ENCODE measurements around the gene SMIM9.

SMIM9 gene

DNA sequence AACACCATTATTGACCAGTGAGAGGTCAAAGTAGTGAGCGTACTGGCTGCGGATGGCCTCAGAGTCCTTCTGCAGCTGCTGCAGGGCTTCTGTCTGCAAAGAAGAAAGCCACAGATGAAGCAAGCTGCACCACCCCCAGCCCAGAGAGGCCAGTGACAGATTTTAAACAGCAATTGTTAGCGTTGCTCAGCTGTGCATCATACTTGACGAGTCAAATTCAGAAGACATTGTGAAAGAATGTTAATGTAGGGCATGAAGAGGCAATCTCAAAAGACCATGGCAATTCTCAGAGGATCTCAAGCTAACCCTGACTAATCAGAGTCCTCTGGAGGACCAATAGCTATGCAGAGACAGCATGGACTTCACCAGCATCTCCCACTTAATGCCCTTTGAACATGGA lies 55.2 kb downstream of the SMIM9 start:
- no peak for DNase-seq (ENCODE audit: low read depth)
- TF ChIP-seq, protein P1, sequence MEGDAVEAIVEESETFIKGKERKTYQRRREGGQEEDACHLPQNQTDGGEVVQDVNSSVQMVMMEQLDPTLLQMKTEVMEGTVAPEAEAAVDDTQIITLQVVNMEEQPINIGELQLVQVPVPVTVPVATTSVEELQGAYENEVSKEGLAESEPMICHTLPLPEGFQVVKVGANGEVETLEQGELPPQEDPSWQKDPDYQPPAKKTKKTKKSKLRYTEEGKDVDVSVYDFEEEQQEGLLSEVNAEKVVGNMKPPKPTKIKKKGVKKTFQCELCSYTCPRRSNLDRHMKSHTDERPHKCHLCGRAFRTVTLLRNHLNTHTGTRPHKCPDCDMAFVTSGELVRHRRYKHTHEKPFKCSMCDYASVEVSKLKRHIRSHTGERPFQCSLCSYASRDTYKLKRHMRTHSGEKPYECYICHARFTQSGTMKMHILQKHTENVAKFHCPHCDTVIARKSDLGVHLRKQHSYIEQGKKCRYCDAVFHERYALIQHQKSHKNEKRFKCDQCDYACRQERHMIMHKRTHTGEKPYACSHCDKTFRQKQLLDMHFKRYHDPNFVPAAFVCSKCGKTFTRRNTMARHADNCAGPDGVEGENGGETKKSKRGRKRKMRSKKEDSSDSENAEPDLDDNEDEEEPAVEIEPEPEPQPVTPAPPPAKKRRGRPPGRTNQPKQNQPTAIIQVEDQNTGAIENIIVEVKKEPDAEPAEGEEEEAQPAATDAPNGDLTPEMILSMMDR (IDR thresholded peaks at IDR 0.05; ENCODE audit: low read depth, low read length, missing control alignments), result no peak
- in situ Hi-C loops (cut with HindIII; ENCODE audit: low sequenced_read_pairs), result no loop called here

DNA sequence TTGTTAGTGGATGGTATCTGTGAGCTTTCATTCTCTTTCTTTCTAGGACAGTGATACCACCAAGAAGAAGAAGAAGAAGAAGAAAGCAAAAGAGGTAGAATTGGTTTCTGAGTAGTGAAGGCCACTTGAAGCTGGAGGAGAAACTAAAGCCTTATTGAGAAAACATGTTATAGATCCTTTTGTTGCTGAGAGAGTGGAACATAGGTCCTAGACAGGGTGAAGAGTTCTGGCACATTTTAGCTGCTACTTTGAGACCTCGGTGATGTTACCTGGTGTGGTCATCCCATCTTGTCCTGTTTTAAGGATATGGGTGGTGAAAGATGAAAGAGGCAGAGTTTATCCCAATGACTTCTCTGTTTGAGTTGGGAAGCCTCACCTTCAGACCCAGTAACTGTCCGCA lies 57.7 kb downstream of the SMIM9 start:
- TF ChIP-seq, protein P1 (IDR thresholded peaks at IDR 0.05; ENCODE audit: low read depth, low read length, missing control alignments), result no peak
- DNase-seq (ENCODE audit: low read depth), result no peak
- no peak overlapping the region for H3K4me3 ChIP-seq (ENCODE audit: low read depth, low read length)
- in situ Hi-C loops (cut with HindIII; ENCODE audit: low sequenced_read_pairs), result no loop called here

More for the DNA sequence above, 55.2 kb downstream of the SMIM9 start:
- H3K4me3 ChIP-seq (ENCODE audit: low read depth, low read length), result no peak overlapping the region

DNA sequence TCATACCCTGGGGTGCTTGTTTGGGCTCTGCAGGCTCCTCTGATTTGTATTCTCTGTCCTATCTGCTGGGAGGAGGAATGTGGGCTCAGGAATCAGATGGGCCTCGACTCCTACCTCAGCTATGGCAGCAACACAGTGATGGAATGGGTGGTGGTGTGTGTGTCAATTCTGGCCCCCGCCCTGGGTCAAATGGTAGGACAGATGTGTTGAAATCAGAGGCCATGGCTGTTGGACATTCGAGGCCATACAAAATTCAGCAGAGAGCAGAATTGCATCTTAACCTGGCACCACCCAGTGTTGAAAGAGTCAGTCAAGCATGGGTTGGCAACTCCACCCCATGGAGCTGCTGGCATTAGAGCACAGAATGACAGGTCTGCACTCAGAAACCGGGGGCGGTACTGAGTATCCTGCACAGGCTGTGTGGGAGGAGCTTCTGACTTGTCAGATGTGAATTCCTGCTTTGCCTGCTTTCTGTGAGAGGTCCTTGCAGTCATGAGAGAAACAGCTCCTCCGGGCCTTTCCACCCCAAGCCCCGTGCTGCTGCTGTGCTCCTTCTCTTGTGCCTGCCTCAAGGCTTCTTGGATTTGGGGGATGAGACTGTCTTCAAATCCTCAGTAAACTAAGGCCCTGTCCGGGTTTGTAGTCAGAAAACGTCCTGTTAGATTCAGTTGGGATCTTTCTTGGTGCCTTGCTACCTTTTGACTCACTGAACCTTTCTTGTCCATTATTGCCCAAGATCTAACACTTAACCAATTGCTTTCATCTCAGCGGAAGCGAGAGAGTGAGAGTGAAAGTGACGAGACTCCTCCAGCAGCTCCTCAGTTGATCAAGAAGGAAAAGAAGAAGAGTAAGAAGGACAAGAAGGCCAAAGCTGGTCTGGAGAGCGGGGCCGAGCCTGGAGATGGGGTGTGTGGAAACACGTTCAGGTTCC lies 58.8 kb downstream of the SMIM9 start:
- DNase-seq (ENCODE audit: low read depth), result no peak
- in situ Hi-C loops (cut with HindIII; ENCODE audit: low sequenced_read_pairs), result no loop called here
- H3K4me3 ChIP-seq (ENCODE audit: low read depth, low read length), result no peak overlapping the region
- TF ChIP-seq, protein P1 (IDR thresholded peaks at IDR 0.05; ENCODE audit: low read depth, low read length, missing control alignments), result no peak

DNA sequence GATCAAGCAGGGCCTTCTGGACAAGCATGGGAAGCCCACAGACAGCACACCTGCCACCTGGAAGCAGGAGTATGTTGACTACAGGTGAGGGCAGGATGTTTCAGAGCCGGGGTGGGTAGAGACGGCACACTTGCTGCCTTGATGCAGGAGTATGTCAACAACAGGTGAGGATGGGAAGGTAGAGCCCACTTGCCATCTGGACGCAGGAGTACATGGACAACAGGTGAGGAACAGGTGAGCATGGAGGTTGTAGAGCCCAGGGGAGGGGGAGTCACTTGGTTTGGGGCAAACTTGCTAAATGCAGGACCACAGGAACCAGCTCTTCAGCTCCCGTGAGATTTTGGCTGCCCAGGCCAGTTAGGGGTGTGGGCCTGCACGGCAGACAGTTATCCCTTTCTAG lies 59.8 kb downstream of the SMIM9 start:
- TF ChIP-seq, protein P1 (IDR thresholded peaks at IDR 0.05; ENCODE audit: low read depth, low read length, missing control alignments), result no peak
- in situ Hi-C loops (cut with HindIII; ENCODE audit: low sequenced_read_pairs), result no loop called here
- DNase-seq (ENCODE audit: low read depth), result no peak
- no peak overlapping the region for H3K4me3 ChIP-seq (ENCODE audit: low read depth, low read length)

Measured in astrocyte of the cerebellum (primary cell).